Effector memory CD4-positive, alpha-beta T cell (primary cell): Measurements from ENCODE around the gene PCDHGA1.
A peak's percentile ranks its signal among the peaks of the same experiment; 100 is the strongest.
"Not testable (repeated sequence)": the region's sequence is repeated elsewhere in the genome, so short reads cannot be mapped to it uniquely, and the experiment has no call there.

Experiments used
- DNase-seq, 3 donors: peaks; one replicate each; pipeline ENCODE4 v3.0.0-alpha.2; 2020
- H3K27ac ChIP-seq: 2 replicates; pipeline ENCODE4 v1.7.0; 2013; ENCODE audit warnings: mild to moderate bottlenecking, low read length, moderate library complexity; ENCODE audit not compliant: insufficient read depth, poor library complexity, severe bottlenecking
- H3K27me3 ChIP-seq: replicated peaks from 2 replicates; pipeline ENCODE4 v1.7.0; 2013; ENCODE audit warnings: mild to moderate bottlenecking, low read length; ENCODE audit not compliant: insufficient read depth, control insufficient read depth, poor library complexity, severe bottlenecking
- H3K36me3 ChIP-seq: 2 replicates; pipeline ENCODE4 v1.7.0; 2013; ENCODE audit warnings: mild to moderate bottlenecking, low read length, moderate library complexity; ENCODE audit not compliant: control insufficient read depth, insufficient read depth
- H3K4me1 ChIP-seq: 2 replicates; pipeline ENCODE4 v1.7.0; 2013; ENCODE audit warnings: low read length, mild to moderate bottlenecking; ENCODE audit not compliant: control insufficient read depth, insufficient read depth, poor library complexity, severe bottlenecking
- H3K4me3 ChIP-seq: 2 replicates; pipeline ENCODE4 v1.7.0; 2013; ENCODE audit warnings: low read length, low read depth, mild to moderate bottlenecking; ENCODE audit not compliant: insufficient read depth, poor library complexity, severe bottlenecking
- H3K9me3 ChIP-seq: 2 replicates; pipeline ENCODE4 v1.7.0; 2013; ENCODE audit warnings: mild to moderate bottlenecking, low read length, moderate library complexity; ENCODE audit not compliant: control insufficient read depth

PCDHGA1 gene

DNA sequence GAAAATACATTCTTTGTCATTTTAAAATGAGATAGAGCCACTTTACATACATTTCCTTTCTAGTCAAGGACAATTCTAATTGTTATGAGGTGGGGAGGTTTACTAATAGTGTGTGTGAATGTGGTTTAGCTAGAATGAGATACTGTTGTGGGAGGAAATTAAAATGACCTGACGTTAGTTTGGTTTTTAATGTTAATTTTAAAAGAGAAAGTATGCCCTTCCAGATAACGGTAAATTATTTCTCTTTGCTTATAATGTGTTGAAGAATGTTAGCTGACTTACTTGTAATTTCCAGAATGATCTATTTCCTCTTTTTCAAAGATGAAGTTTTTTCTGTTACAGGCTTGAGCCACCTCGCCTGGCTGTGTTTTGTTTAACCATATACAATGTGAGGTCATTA is 8.1 kb upstream of the PCDHGA1 start:
- H3K4me1 ChIP-seq, result no peaks in the 10 kb centered on the region
- DNase-seq, result no peak
- H3K4me3 ChIP-seq, result no peak overlapping the region
- H3K27ac ChIP-seq, result no peak overlapping the region
- peaks cover 26% of the 10 kb centered on the region for H3K9me3 ChIP-seq
- H3K27me3 ChIP-seq, result no peaks in the 10 kb centered on the region
- H3K36me3 ChIP-seq, result peaks cover 9% of the 10 kb centered on the region

DNA sequence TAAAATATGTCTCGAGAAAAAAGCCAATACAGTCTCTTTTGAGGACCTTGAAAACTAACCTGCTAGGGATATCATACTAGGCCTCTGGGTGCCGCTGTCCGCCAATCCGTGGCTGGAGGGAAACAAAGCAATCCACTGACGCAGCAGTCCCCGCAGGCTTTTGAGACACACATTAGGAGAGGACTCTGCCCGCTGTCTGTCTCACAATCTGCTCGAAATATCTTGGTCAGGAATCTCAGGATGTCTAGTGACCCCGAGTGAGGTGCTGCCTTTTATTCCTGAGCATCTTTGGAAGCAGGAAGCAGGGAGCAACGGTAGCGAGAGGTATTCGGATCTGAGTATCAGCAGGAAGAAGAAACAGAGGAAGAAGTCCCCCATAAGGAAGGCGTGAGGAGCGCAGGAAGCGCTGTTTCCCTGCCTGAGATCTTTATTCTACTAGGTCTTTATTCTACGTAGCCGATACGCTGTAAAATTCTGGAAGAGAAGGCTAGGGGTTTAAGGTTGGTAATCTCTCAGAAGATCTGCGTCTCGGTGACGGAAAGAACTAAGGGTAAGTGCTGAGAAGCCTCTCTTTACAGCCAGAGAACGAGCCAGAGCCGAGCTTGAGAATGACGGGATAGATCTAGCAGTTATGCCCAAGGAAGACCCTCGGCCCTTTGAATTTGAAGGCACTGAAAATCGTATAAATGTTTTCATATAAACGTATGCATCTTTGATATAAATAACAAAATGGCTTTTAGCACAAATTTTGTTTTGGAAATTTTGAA is 4.0 kb upstream of the PCDHGA1 start:
- H3K27me3 ChIP-seq, result peaks cover 5% of the 10 kb centered on the region
- H3K27ac ChIP-seq, result peak overlapping the region; percentile 56
- no peaks in the 10 kb centered on the region for H3K4me1 ChIP-seq
- peak overlapping the region; percentile 54 for H3K4me3 ChIP-seq
- peaks cover 7% of the 10 kb centered on the region for H3K9me3 ChIP-seq
- DNase-seq, result peak; percentile 48 to 60 (median 51)
- no peaks in the 10 kb centered on the region for H3K36me3 ChIP-seq

DNA sequence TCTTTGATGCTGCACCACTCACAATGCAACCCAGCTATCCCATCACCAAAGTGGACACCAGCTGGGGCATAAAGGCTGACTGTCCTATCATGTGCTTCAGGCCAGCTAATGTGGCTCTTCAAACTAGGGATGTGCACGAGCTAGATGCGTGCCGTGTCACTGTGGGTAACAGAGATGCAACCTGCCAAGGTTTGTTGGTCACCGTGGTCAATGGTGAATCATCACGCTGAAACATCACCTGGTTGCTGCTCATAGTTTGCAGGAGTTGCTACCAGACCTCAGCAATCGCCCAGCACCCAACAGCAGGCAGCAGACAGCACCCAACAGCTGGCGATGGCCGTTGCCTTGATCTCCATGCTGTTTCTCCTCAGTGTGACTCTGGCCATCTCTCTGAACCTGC is 2.1 kb upstream of the PCDHGA1 start:
- H3K4me1 ChIP-seq, result no peaks in the 10 kb centered on the region
- no peak for DNase-seq
- H3K36me3 ChIP-seq, result no peaks in the 10 kb centered on the region
- H3K4me3 ChIP-seq, result no peak overlapping the region
- peaks cover 15% of the 10 kb centered on the region for H3K27me3 ChIP-seq
- H3K27ac ChIP-seq, result no peak overlapping the region
- H3K9me3 ChIP-seq, result peaks cover 7% of the 10 kb centered on the region

DNA sequence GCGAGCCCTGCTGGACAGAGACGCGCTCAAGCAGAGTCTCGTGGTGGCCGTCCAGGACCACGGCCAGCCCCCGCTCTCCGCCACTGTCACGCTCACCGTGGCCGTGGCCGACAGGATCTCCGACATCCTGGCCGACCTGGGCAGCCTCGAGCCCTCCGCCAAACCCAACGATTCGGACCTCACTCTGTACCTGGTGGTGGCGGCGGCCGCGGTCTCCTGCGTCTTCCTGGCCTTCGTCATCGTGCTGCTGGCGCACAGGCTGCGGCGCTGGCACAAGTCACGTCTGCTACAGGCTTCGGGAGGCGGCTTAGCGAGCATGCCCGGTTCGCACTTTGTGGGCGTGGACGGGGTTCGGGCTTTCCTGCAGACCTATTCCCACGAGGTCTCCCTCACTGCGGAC is 2.3 kb downstream of the PCDHGA1 start:
- DNase-seq, H3K4me1 ChIP-seq, H3K4me3 ChIP-seq, H3K36me3 ChIP-seq, H3K9me3 ChIP-seq, H3K27ac ChIP-seq: not testable (repeated sequence)
- H3K27me3 ChIP-seq, result peaks cover 18% of the 10 kb centered on the region

DNA sequence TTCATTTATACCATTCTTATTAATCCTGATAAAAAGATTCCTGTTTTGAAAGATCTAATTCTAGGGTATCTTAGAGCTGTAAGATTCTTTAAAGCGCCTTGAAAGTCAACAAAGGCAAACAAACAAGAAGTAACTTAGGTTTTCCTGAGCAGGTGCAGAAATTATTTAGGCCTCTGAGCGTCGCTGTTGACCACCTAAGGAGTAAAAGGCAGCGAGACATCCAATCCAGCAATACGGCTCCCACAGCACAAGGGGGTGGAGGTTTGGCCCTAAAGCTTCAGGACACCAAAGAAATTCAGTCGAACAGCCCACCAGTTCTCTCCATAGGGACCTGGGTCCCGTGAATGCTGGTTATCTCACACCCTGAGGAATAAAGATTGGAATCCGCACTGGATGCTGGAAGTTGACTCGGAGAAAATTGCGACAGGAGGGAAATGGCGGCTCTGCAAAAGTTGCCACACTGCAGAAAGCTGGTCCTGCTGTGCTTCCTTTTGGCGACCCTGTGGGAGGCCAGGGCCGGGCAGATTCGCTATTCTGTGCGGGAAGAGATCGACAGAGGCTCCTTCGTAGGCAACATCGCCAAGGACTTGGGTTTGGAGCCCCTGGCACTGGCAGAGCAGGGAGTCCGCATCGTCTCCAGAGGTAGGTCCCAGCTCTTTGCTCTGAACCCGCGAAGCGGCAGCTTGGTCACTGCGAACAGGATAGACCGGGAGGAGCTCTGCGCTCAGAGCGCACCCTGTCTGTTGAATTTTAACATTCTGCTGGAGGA is 8.4 kb downstream of the PCDHGA1 start, which contains the start of gene PCDHGA2:
Gene PCDHGA2, plus strand, starts transcription at position 223 of the 769 bp plus-strand sequence.
- Histone ChIP-seq H3K27me3 (peaks cover 16% of the 10 kb centered on the region), H3K27ac (no peak within 1 kb of the TSS), H3K36me3 (no peaks in the 10 kb centered on the region), H3K4me1 (no peaks in the 10 kb centered on the region), H3K9me3 (peaks cover 3% of the 10 kb centered on the region), H3K4me3 (no peak within 1 kb of the TSS)
- DNase-seq, result no peak

DNA sequence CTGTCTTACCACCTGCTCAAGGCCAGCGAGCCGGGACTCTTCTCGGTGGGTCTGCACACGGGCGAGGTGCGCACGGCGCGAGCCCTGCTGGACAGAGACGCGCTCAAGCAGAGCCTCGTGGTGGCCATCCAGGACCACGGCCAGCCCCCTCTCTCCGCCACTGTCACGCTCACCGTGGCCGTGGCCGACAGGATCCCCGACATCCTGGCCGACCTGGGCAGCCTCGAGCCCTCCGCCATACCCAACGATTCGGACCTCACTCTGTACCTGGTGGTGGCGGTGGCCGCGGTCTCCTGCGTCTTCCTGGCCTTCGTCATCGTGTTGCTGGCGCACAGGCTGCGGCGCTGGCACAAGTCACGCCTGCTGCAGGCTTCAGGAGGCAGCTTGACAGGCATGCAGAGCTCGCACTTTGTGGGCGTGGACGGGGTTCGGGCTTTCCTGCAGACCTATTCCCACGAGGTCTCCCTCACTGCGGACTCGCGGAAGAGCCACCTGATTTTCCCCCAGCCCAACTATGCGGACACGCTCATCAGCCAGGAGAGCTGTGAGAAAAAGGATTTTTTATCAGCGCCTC is 10.6 kb downstream of the PCDHGA1 start:
- H3K4me1 ChIP-seq, H3K4me3 ChIP-seq, DNase-seq, H3K36me3 ChIP-seq, H3K9me3 ChIP-seq, H3K27ac ChIP-seq: not testable (repeated sequence)
- peaks cover 19% of the 10 kb centered on the region for H3K27me3 ChIP-seq

DNA sequence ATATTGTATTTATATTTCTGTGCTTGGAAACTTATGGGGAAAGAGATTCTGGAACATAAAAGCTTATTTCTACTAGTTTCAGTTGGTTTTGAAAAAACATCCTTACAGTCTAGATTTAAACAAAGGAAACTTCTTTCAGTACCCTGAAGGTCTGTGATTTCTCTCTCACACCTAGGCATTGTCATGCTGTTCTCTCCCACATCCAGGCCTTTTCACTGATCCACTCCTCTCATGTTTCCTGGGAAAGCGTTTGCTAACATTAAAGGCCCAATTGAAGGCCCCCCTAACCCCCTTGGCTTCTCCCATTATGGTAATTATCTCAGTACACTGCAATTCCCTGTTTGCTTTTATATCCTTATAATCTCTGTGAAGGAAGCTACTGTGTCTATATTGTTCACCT is 12.5 kb downstream of the PCDHGA1 start:
- Histone ChIP-seq H3K36me3 (no peaks in the 10 kb centered on the region), H3K9me3 (no peaks in the 10 kb centered on the region), H3K27ac (no peak overlapping the region), H3K4me1 (no peaks in the 10 kb centered on the region), H3K4me3 (no peak overlapping the region), H3K27me3 (peaks cover 18% of the 10 kb centered on the region)
- no peak for DNase-seq

DNA sequence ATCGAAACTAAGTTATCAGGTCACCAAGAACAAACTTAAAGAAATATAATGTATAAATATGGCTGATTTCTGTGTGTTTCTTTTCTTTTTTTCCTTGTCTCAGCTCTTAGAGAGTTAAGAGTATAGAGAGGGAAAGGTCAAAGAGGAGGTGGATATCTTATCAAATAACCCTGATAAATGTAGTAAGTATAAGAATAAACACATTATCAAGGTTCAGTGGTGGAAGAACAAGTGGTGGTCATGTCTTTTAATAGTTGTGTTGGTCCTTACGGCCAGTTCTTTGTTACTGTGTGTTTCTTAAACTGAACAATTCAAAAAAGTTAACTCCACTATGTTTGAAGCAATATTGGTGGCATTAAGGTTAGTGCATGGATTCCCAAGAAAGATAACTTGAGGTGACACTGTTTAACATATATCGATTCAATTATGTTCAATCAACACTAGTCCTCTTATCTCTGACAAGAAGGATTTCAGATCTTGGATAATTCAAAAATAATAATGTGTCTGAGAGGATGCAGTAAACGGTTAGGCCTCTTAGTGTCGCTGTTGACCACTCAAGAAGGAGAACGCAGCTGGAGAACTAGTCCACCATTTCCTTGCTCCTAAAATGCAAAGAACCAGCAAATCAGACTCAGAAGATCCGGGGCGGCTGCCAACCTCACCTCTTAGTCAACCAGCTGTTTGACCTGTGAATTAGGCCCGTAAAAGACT is 13.1 kb downstream of the PCDHGA1 start, which contains the start of gene PCDHGA3:
Gene PCDHGA3, plus strand, starts transcription at position 588 of the 711 bp plus-strand sequence. CDS start 205 bp downstream, outside the sequence.
- Histone ChIP-seq H3K9me3 (no peaks in the 10 kb centered on the region), H3K36me3 (no peaks in the 10 kb centered on the region), H3K4me1 (no peaks in the 10 kb centered on the region), H3K27me3 (peaks cover 12% of the 10 kb centered on the region), H3K4me3 (no peak within 1 kb of the TSS), H3K27ac (no peak within 1 kb of the TSS)
- DNase-seq, result no peak

DNA sequence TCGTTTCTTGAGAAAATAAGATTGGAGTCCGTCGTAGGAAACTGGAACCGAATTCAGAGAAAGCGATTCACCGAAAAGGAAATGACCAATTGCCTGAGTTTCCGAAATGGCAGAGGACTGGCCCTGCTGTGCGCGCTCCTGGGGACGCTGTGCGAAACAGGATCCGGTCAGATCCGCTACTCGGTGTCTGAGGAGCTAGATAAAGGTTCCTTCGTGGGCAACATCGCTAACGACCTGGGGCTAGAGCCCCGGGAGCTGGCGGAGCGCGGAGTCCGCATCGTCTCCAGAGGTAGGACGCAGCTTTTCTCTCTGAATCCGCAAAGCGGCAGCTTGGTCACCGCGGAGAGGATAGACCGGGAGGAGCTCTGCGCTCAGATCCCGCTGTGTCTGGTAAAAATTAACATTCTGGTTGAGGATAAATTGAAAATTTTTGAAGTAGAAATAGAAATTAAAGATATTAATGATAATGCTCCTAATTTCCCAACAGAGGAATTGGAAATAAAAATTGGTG is 13.7 kb downstream of the PCDHGA1 start:
- Histone ChIP-seq H3K4me1 (no peaks in the 10 kb centered on the region), H3K27ac (no peak overlapping the region), H3K27me3 (peaks cover 10% of the 10 kb centered on the region), H3K4me3 (no peak overlapping the region), H3K36me3 (no peaks in the 10 kb centered on the region), H3K9me3 (no peaks in the 10 kb centered on the region)
- DNase-seq, result no peak
